HG02870 (cell line): ENCODE data around the gene SREK1.
A peak's percentile ranks its signal among the peaks of the same experiment; 100 is the strongest.
"Not testable (repeated sequence)": the region's sequence is repeated elsewhere in the genome, so short reads cannot be mapped to it uniquely, and the experiment has no call there.

Source experiments
- ATAC-seq: cut with Tn5 transposase; IDR thresholded peaks from one replicate; pipeline ENCODE4 v1.9.1; 2021; ENCODE audit warnings: mild to moderate bottlenecking, moderate library complexity; ENCODE audit not compliant: unreplicated experiment

The SREK1 gene

GRCh38 chr5:66144074-66144833 is at the start of gene SREK1:
TSS of gene SREK1 (plus strand) at chr5:66144300. CDS start at chr5:66144377, 77 bp downstream.
- peak; percentile 87 for ATAC-seq

GRCh38 chr5:66100851-66101250 is 43.2 kb upstream of the SREK1 start:
- no peak for ATAC-seq

- no peak for ATAC-seq
Measured at GRCh38 chr5:66113160-66113559, 30.9 kb upstream of the SREK1 start.

GRCh38 chr5:66118304-66118703 is 25.8 kb upstream of the SREK1 start:
- no peak for ATAC-seq

- no peak for ATAC-seq
Measured at GRCh38 chr5:66122379-66123034, 21.6 kb upstream of the SREK1 start.

GRCh38 chr5:66129144-66129543 is 15.0 kb upstream of the SREK1 start:
- no peak for ATAC-seq

GRCh38 chr5:66130493-66130892 is 13.6 kb upstream of the SREK1 start:
- no peak for ATAC-seq

- ATAC-seq: no peak
Measured at GRCh38 chr5:66134407-66134861, 9.7 kb upstream of the SREK1 start.

- ATAC-seq: no peak
Measured at GRCh38 chr5:66136053-66136452, 8.0 kb upstream of the SREK1 start.

- ATAC-seq: not testable (repeated sequence)
Measured at GRCh38 chr5:66136944-66137343, 7.2 kb upstream of the SREK1 start.

GRCh38 chr5:66138637-66139317 is 5.3 kb upstream of the SREK1 start:
- ATAC-seq: peak; percentile 43

GRCh38 chr5:66139318-66139712 is 4.8 kb upstream of the SREK1 start:
- ATAC-seq: no peak

- no peak for ATAC-seq
Measured at GRCh38 chr5:66142417-66142816, 1.7 kb upstream of the SREK1 start.

- ATAC-seq: peak; percentile 28
Measured at GRCh38 chr5:66143473-66144073, 527 bp upstream of the SREK1 start.

GRCh38 chr5:66144834-66145390 is 812 bp downstream of the SREK1 start:
- ATAC-seq: peak; percentile 42

- ATAC-seq: no peak
Measured at GRCh38 chr5:66145737-66146136, 1.6 kb downstream of the SREK1 start.

GRCh38 chr5:66149950-66150349 is 5.8 kb downstream of the SREK1 start:
- ATAC-seq: no peak

- ATAC-seq: no peak
Measured at GRCh38 chr5:66151030-66151429, 6.9 kb downstream of the SREK1 start.

GRCh38 chr5:66151491-66151890 is 7.4 kb downstream of the SREK1 start:
- no peak for ATAC-seq

GRCh38 chr5:66157046-66157445 is 12.9 kb downstream of the SREK1 start:
- no peak for ATAC-seq

- no peak for ATAC-seq
Measured at GRCh38 chr5:66161356-66161755, 17.3 kb downstream of the SREK1 start.
